ENCODE measurements around the gene FCHSD2. TPM values are rescaled to one million over a fixed set of nuclear protein-coding genes. Genes with fewer than 3 reads are reported as not detected.

The FCHSD2 gene
- polyA plus RNA-seq, 2 of the 4 experiments (the other 2 are of a cell fraction), result 10.5 to 19.0 TPM

DNA sequence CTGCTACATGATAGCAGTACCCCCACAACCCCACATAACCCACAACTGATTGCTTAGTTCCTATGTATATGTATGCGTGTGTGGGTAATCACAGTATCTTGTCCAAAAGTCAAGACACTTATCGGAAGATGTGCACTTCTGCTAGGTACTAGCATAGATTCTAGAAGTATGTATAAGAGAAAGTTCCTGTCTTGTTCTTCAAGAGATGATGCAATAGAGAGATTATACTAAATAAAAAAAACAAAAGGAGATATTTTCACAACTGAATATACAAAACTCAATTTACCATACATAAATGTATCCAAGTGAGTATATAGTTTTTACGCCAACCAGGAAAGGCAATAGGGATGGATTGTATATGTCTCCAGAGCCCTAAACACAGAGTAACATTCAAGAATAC is 112.0 kb downstream of the FCHSD2 start:
- Histone ChIP-seq H3K27ac (no peak overlapping the region), H3K9me3 (peaks cover 15% of the 10 kb centered on the region; the same call in 2 of the 3 replicates), H3K4me3 (no peak overlapping the region), H3K4me2 (no peak overlapping the region), H3K4me1 (no peaks in the 10 kb centered on the region)
- ChIA-PET CTCF (no interaction called here), POLR2A (no interaction called here)
- no peak for FAIRE-seq
- TF ChIP-seq, protein P1, sequence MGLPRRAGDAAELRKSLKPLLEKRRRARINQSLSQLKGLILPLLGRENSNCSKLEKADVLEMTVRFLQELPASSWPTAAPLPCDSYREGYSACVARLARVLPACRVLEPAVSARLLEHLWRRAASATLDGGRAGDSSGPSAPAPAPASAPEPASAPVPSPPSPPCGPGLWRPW (IDR thresholded peaks at IDR 0.05), result no peak
- no peak for TF ChIP-seq EHMT2 (IDR thresholded peaks at IDR 0.05; ENCODE audit: low read depth)
- TF ChIP-seq FOSB (CRISPR knock-in tag; IDR thresholded peaks at IDR 0.05), result no peak
- TF ChIP-seq, protein P2, sequence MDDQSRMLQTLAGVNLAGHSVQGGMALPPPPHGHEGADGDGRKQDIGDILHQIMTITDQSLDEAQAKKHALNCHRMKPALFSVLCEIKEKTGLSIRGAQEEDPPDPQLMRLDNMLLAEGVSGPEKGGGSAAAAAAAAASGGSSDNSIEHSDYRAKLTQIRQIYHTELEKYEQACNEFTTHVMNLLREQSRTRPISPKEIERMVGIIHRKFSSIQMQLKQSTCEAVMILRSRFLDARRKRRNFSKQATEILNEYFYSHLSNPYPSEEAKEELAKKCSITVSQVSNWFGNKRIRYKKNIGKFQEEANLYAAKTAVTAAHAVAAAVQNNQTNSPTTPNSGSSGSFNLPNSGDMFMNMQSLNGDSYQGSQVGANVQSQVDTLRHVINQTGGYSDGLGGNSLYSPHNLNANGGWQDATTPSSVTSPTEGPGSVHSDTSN (IDR thresholded peaks at IDR 0.05), result no peak
- TF ChIP-seq, protein P3, sequence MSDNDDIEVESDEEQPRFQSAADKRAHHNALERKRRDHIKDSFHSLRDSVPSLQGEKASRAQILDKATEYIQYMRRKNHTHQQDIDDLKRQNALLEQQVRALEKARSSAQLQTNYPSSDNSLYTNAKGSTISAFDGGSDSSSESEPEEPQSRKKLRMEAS (IDR thresholded peaks at IDR 0.05), result no peak
- no peak for TF ChIP-seq CHD4 (IDR thresholded peaks at IDR 0.05; ENCODE audit: borderline replicate concordance)
- no peak for TF ChIP-seq EP300 (IDR thresholded peaks at IDR 0.05)
- no peak for TF ChIP-seq ZFP36 (IDR thresholded peaks at IDR 0.05; ENCODE audit: borderline replicate concordance, partially characterized antibody)
- TF ChIP-seq CHD2 (IDR thresholded peaks at IDR 0.05; ENCODE audit: low read length, partially characterized antibody), result no peak
- TF ChIP-seq NFE2L2 (conservative IDR thresholded peaks at IDR 0.05; ENCODE audit: low read length), result no peak
- TF ChIP-seq CBX2 (IDR thresholded peaks at IDR 0.05; ENCODE audit: borderline replicate concordance, low read depth), result no peak
- no peak for TF ChIP-seq NR3C1 (IDR thresholded peaks at IDR 0.05)
- TF ChIP-seq RFX5 (IDR thresholded peaks at IDR 0.05), result no peak
- no peak for ATAC-seq
- DNase-seq (ENCODE audit: low read depth in 1 of 2, low spot score in 1 of 2), result no peak
- 90% methylated on average over 3 of the region's 3 CpGs for WGBS (ENCODE audit: missing lambda C conversion rate)

DNA sequence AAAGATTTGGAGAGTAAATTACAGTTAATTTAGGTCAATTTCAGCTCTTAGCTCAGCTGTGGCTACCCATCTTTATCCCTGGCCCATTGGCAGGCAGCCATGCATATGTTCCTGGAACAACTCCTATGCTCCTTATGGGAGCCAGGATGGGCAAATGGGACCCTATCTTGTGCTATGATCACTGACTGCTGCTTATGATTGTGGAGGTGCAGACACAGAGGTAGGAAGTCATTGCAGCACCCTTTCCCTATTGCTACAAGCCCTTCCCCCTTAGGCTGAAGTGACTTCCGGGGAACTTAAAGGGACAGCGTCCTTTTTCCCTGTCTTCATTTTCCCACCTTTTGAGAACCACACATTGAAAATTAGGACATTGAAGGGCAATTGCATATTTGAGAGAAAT is 112.7 kb downstream of the FCHSD2 start:
- CTCF ChIA-PET, result no interaction called here
- 91% methylated on average over 2 of the region's 2 CpGs for WGBS (ENCODE audit: missing lambda C conversion rate)
- TF ChIP-seq KDM5A (IDR thresholded peaks at IDR 0.05) (no peak), ZSCAN20 (CRISPR knock-in tag; IDR thresholded peaks at IDR 0.05) (no peak), RFX5 (IDR thresholded peaks at IDR 0.05) (no peak), PHF8 (IDR thresholded peaks at IDR 0.05; ENCODE audit: borderline replicate concordance, low read depth) (no peak), HEYL (CRISPR knock-in tag; IDR thresholded peaks at IDR 0.05) (no peak), POLR2A (IDR thresholded peaks at IDR 0.05; ENCODE audit: low read length) (no peak), RARB (CRISPR knock-in tag; IDR thresholded peaks at IDR 0.05) (no peak), CBX8 (IDR thresholded peaks at IDR 0.05) (no peak), CHD2 (IDR thresholded peaks at IDR 0.05; ENCODE audit: low read length, partially characterized antibody) (no peak), MYC (IDR thresholded peaks at IDR 0.05; ENCODE audit: borderline replicate concordance, low read length) (no peak)
- TF ChIP-seq, protein P1 (IDR thresholded peaks at IDR 0.05), result no peak
- TF ChIP-seq, protein P2 (IDR thresholded peaks at IDR 0.05), result no peak
- TF ChIP-seq, protein P4, sequence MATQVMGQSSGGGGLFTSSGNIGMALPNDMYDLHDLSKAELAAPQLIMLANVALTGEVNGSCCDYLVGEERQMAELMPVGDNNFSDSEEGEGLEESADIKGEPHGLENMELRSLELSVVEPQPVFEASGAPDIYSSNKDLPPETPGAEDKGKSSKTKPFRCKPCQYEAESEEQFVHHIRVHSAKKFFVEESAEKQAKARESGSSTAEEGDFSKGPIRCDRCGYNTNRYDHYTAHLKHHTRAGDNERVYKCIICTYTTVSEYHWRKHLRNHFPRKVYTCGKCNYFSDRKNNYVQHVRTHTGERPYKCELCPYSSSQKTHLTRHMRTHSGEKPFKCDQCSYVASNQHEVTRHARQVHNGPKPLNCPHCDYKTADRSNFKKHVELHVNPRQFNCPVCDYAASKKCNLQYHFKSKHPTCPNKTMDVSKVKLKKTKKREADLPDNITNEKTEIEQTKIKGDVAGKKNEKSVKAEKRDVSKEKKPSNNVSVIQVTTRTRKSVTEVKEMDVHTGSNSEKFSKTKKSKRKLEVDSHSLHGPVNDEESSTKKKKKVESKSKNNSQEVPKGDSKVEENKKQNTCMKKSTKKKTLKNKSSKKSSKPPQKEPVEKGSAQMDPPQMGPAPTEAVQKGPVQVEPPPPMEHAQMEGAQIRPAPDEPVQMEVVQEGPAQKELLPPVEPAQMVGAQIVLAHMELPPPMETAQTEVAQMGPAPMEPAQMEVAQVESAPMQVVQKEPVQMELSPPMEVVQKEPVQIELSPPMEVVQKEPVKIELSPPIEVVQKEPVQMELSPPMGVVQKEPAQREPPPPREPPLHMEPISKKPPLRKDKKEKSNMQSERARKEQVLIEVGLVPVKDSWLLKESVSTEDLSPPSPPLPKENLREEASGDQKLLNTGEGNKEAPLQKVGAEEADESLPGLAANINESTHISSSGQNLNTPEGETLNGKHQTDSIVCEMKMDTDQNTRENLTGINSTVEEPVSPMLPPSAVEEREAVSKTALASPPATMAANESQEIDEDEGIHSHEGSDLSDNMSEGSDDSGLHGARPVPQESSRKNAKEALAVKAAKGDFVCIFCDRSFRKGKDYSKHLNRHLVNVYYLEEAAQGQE (IDR thresholded peaks at IDR 0.05), result no peak
- TF ChIP-seq, protein P5, sequence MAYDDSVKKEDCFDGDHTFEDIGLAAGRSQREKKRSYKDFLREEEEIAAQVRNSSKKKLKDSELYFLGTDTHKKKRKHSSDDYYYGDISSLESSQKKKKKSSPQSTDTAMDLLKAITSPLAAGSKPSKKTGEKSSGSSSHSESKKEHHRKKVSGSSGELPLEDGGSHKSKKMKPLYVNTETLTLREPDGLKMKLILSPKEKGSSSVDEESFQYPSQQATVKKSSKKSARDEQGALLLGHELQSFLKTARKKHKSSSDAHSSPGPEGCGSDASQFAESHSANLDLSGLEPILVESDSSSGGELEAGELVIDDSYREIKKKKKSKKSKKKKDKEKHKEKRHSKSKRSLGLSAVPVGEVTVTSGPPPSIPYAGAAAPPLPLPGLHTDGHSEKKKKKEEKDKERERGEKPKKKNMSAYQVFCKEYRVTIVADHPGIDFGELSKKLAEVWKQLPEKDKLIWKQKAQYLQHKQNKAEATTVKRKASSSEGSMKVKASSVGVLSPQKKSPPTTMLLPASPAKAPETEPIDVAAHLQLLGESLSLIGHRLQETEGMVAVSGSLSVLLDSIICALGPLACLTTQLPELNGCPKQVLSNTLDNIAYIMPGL (CRISPR knock-in tag; IDR thresholded peaks at IDR 0.05; ENCODE audit: borderline replicate concordance), result no peak
- TF ChIP-seq, protein P6, sequence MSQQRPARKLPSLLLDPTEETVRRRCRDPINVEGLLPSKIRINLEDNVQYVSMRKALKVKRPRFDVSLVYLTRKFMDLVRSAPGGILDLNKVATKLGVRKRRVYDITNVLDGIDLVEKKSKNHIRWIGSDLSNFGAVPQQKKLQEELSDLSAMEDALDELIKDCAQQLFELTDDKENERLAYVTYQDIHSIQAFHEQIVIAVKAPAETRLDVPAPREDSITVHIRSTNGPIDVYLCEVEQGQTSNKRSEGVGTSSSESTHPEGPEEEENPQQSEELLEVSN (IDR thresholded peaks at IDR 0.05; ENCODE audit: borderline replicate concordance, low read depth), result no peak
- POLR2A ChIA-PET, result no interaction called here
- Histone ChIP-seq H3K9me3 (peaks cover 22% of the 10 kb centered on the region), H3K4me1 (no peaks in the 10 kb centered on the region), H3K27ac (no peak overlapping the region), H3K4me2 (no peak overlapping the region), H3K4me3 (no peak overlapping the region)
- DNase-seq (ENCODE audit: low read depth in 1 of 2, low spot score in 1 of 2) (no peak), ATAC-seq (no peak), FAIRE-seq (no peak)
